Measurements from ENCODE around the gene CELSR1.
"Not testable (repeated sequence)": the region's sequence is repeated elsewhere in the genome, so short reads cannot be mapped to it uniquely, and the experiment has no call there.

The CELSR1 gene

DNA sequence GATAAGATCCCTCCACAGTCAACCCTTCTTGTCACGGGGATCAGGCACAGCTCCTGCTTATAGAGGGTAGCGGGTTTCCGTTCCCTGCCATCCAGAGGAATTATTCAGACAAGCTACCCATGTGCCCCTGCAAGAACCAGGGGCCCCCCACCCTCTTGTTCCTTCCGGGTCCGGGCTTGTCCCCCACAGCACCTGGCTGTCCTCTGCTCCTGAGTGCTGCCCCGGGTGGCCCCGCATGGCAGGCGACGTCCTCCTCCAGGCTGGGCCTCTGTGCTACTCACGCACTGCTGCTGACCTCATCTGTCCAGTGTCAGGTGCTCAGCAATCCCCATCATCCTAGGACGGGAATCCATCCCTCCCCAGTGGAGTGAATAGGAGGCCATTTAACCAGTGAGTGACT is 24.7 kb downstream of the CELSR1 start:
- no peak for DNase-seq (ENCODE audit: low read depth)

GRCh38 chr22:46512039-46512370 is 25.4 kb downstream of the CELSR1 start:
- no peak for DNase-seq (ENCODE audit: low read depth)

GRCh38 chr22:46511151-46512038 is 26.0 kb downstream of the CELSR1 start:
- no peak for DNase-seq (ENCODE audit: low read depth)

DNA sequence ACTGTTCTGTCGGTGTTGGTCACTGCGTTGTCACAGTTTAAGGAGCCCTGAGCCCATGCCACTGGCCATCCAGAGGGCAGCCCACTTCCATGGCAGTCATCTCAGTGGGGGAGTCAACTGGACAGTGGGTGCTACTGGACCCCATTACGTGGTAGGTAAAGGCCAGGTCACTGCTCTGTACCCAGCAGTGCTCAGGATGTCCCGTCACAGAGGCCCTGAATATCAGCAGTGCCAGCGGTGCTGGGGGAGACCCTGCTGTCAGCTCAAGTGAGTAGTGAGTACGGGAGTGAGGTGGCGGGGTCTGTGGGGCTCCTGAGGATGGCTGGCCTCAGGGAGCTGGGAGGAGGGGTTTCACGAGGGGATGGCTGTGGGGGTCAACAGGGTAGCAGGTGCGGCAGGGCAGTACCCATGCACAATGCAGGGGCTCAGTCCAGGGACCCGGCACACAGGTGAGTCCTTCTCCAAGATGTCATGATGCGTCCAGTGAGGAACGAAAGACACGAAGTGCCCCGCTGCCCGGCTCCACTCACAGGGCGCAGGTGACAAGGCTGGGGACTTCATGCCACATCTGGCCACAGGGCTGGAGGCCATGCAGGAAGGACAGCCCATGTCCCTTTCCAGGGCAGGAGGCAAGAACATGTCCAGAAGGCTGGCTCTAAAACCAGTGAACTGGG is 27.9 kb downstream of the CELSR1 start:
- DNase-seq (ENCODE audit: low read depth), result no peak

DNA sequence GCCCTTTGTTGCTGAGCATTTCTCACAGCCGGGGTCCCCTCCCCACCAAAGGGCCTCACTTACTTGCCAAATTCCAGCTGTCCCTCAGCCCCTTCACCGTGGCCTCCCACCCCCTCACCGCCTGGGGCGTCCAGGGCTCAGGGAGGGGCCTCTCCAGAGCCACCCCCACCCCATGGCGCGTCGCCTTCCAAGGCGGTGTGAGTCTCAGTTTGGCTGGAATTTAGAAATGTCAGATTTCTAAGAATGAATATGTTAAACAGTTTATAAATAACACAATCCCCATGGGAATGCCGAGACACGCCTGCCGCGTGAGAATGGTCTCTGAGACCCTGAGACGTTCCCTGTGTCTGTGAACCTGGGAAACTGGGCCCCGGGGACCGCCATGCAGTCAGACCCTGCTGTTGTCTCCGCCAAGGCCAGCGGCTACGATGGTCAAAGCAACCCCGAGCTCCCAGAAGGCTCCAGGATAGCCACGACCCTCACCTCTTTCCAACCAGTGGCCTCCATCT is 28.9 kb downstream of the CELSR1 start:
- DNase-seq (ENCODE audit: low read depth), result no peak

GRCh38 chr22:46507451-46508425 is 29.7 kb downstream of the CELSR1 start:
- no peak for DNase-seq (ENCODE audit: low read depth)

DNA sequence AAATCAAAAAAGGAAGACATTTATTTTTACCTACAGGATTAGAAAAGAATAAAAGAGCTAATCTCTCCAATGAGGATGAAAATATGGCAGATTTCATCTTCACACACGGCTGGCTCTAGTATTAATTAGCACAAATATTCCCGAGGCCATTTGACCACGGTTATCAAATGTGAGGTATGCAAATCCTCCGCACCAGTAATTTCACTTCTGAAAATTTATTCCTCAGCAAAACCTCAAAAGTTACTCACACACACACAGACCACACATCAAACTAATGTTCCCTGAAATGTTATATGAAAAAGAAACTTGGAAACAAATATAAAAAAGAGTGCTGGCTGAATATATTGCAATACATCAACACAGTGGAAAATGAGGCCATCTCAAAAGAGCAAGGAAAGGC is 32.8 kb downstream of the CELSR1 start:
- no peak for DNase-seq (ENCODE audit: low read depth)

DNA sequence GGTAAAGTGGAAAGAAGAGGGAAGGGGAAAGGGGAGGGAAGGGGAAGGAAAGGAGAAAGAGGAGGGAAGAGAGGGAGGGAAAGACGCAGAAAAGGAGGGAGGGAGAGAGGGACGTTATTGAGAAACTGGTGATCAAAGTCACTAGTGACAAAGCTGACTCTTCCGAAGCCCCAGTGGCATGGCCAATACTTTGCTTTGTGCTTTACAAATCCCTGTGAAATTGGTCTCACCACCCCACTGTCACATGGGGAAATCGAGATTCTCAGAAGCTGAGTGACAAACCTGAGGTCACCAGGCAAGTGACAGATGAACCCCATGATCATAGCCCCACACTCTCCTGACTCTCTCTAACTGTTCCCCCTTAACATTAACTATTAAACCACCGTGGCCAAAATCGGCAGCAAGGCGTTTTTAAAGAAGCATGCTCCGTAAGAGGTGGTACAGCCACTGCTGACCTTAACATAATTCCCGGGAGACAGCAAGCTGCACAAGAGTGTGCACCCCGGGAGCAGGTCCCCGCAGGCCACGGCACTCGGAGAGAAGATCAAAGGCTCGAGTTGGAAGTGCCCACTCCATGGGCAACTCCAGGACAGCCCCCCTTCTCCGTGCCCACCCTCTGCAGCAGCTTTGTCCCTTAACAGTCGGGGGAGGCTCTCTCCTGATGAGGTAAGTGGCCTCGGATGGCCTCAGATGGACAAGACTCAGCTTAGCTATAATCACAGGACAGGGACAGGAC is 34.8 kb downstream of the CELSR1 start:
- DNase-seq (ENCODE audit: low read depth), result no peak

DNA sequence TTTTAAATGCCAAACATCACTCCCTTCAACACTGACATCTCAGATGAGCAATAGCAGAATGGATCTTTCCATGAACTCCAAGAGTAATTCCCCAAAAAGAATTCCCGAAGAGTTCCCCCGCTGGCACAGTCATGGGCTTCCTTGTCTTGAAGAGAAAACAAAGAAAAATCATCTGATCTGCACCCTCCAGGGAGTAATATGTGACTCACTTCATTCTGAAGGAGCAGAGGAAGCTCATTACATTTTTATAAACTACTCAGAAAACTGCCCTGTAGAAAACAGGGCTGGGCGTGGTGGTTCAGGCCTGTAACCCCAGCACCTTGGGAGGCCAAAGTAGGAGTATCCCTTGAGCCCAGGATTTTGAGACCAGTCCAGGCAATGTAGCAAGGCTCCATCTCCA is 35.7 kb downstream of the CELSR1 start:
- peak; percentile 85 for DNase-seq (ENCODE audit: low read depth)

DNA sequence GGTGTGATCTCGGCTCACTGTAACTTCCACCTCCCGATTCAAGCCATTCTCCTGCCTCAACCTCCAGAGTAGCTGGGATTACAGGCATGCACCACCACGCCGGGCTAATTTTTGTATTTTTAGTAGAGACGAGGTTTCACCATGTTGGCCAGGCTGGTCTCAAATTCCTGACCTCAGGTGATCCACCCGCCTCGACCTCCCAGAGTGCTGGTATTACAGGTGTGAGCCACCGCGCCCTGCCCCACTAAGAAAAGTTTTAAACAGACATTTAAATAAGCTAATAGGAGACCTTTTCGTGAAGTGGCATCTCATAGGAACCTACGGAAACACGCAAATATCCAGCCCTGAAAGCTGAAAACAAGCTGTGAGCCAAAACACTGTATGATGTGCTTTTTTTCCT is 36.2 kb downstream of the CELSR1 start:
- not testable (repeated sequence) for DNase-seq (ENCODE audit: low read depth)

GRCh38 chr22:46500201-46500600 is 37.2 kb downstream of the CELSR1 start:
- DNase-seq (ENCODE audit: low read depth), result no peak

- no peak for DNase-seq (ENCODE audit: low read depth)
Observed at GRCh38 chr22:46499805-46500189, 37.6 kb downstream of the CELSR1 start.

- DNase-seq (ENCODE audit: low read depth), result peak; percentile 76
Observed at GRCh38 chr22:46491946-46492345, 45.5 kb downstream of the CELSR1 start.

DNA sequence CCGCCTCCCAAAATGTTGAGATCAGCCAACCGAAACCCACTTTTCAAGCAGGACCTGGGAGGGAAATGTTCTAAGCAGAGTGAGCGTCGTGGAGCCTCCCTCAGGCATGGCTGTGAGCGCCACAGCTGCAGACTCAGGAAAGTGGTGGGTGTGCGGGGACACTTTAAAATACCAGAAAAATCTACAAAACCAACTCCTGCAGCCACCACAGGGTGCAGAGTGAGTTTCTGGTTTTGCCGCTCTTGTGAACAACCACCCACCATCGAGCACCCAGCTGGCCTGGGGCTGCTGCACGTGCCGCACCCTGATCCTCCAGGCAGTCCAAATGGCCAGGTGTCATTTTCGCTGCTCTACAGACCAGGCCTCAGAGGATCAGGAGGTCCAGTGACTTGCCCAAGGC is 46.9 kb downstream of the CELSR1 start:
- no peak for DNase-seq (ENCODE audit: low read depth)

- DNase-seq (ENCODE audit: low read depth), result no peak
Observed at GRCh38 chr22:46486996-46487717, 50.3 kb downstream of the CELSR1 start.

DNA sequence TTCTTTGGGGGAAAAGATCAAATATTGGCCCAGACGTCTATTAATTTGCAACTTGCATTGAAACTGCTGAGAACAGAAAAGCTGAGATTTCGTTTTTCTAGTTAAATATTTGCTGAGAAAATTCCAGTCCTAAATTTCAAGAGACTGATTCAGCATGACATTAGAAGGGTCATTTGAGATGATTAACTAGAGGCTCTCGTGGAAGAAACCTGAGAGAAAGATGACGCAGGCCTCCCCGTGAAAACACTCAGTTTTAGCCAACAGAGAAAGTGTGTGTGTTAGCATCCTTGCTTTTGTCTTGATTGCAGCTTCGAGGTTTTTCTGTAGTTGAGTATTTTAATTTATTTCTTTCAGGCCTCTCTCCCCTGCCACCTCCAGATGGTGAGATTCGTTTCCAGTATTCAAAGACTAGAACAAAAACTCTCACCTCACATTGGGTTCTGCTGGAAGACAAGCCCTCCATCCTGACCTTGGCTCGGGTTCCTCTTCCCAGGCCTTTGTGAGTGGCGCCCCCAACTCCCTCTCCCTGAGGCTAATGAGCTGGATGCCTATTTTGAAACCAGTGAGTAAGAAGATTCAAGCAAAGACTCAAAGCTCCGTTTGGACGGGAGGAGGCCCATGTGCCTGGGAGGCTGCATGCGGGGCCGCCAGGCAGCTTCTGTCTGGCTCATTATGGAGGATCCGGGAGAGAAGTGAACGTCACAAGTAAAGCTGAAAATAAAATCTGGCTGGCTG is 52.4 kb downstream of the CELSR1 start:
- peak; percentile 72 for DNase-seq (ENCODE audit: low read depth)

DNA sequence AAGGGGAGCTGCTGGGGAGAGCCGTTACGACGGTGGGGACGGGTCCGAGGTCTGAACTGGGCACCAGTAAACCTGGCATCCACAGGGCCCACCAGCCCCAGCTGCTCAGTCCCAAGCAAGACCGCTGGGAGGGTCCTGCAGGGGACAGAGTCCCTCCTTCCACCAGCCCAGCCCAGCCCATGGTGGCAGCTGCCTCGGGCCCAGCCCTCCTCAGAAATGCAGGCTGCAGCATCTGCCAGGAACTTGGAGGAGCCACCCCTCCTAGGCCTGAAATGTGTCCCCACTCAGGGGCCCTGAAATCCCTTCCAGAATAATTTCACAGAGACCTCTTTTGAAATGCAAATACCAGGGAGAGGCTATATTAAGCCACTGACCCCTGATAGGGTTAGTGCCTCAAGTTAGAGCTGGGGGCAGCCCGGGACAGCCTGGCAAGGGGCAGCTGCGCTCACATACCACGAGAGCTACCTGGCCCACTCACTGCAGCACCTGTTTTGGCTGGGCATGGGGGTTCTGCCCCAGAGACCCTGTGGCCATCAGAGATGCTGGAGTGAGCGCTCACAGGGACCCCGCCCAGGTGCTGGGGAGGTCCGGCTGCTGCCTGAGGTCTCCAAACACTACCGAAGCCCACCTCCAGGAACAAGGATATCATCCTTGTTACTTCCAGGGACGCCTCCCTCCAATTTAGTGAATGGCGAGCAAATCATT is 53.1 kb downstream of the CELSR1 start:
- no peak for DNase-seq (ENCODE audit: low read depth)

GRCh38 chr22:46483353-46483752 is 54.1 kb downstream of the CELSR1 start:
- DNase-seq (ENCODE audit: low read depth), result no peak

DNA sequence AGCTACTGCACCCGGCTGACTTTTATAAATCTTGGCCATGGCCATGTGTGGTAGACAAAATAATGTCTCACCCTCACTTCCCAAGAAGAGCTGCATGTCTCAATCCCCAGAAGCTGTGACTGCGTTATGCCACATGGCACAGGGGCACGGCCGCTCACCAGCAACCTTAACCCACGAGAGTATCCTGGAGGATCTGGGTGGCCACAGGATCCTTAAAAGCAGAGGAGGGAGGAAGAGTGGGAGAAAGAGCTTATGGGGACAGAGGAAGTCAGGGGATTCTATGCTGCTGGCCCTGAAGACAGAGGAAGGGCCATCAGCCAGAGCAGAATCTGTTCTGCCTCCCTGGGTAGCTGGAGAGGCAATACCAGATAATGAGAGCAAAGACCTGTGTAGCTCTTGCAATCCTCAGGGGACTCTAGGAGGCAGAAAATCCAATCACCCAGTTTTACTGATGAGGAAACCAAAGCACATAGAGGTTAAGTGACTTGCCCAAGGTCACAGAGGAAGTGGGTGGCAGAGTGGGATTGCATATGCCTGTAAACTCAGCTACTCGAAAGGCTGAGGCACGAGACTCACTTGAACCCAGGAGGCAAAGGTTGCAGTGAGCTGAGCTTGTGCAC is 55.3 kb downstream of the CELSR1 start:
- DNase-seq (ENCODE audit: low read depth), result no peak

Measured in EH (cell line).